HCT116 (cell line): Measurements from ENCODE around the gene SLC1A3. TPM values are rescaled to one million over a fixed set of nuclear protein-coding genes. Genes with fewer than 3 reads are reported as not detected.

Experiments
- ATAC-seq: fragments of 200-7000 bp; cut with Tn5 transposase; 2 replicates; pipeline ENCODE4 v1.9.1; 2020; ENCODE audit warnings: mild to moderate bottlenecking, moderate library complexity
- BruUV-seq: library from RNA; stranded (reverse); fragments of 400-500 nt; replicated peaks from 2 replicates; lab custom pipeline; 2021; lab: Mats Ljungman, UMichigan
- CTCF ChIA-PET: fragments of 300-600 bp; sonication (Branson Sonifier 250); formaldehyde crosslinking; loops from one replicate; lab custom pipeline; 2021; ENCODE audit warnings: antibody characterized with exemption; lab: Charles Lee
- POLR2A ChIA-PET: fragments of 300-600, 350-600 bp; sonication (Branson Sonifier 250); formaldehyde crosslinking; loops from one replicate; lab custom pipeline; 2021; ENCODE audit warnings: antibody characterized with exemption; lab: Charles Lee
- RAD21 ChIA-PET, 2 experiments: fragments of 300-600 bp; sonication (Branson Sonifier 250); formaldehyde crosslinking; loops; one replicate each; lab custom pipeline; 2023; ENCODE audit warnings: low total read pairs in 2 of 2; ENCODE audit not compliant: uncharacterized antibody in 2 of 2, unreplicated experiment in 2 of 2, low non-redundant PET in 1 of 2; lab: Charles Lee
- DNase-seq: peaks from one replicate; pipeline ENCODE4 v3.0.0-alpha.2; 2010; ENCODE audit warnings: low read depth, low spot score
- H2AFZ ChIP-seq: fragments of 200-600 bp; shearing (Covaris generic), sonication (generic); 2 replicates; pipeline ENCODE4 v1.6.1; 2017; ENCODE audit warnings: low read depth, mixed run types, mixed read lengths, antibody characterized with exemption, low read length; ENCODE audit not compliant: poor library complexity, severe bottlenecking
- H3K27ac ChIP-seq: 2 replicates; pipeline ENCODE4 v1.5.1; 2012; ENCODE audit warnings: low read depth, low read length
- H3K27me3 ChIP-seq: fragments of 200-600 bp; sonication (generic); 2 replicates; pipeline ENCODE4 v1.6.1; 2016; ENCODE audit warnings: mixed run types, low read length, mixed read lengths; ENCODE audit not compliant: insufficient read depth
- H3K36me3 ChIP-seq, 2 experiments: fragments of 200-500 bp in 1 of 2; fragments of 200-600 bp in 1 of 2; sonication (Bioruptor generic) in 1 of 2; sonication (generic) in 1 of 2; 2 replicates each; pipeline versions ENCODE4 v1.5.1 to v1.6.1; 2014 to 2016; ENCODE audit warnings: low read length in 2 of 2, inconsistent platforms in 1 of 2, mixed read lengths in 1 of 2, mixed run types in 1 of 2; ENCODE audit not compliant: insufficient read depth in 2 of 2, control insufficient read depth in 1 of 2
- H3K4me1 ChIP-seq, 2 experiments: fragments of 200-600 bp in 1 of 2; sonication (generic) in 1 of 2; 2 replicates each; pipeline versions ENCODE4 v1.5.1 to v1.6.1; 2012 to 2017; ENCODE audit warnings: low read length in 2 of 2, inconsistent platforms in 1 of 2, mild to moderate bottlenecking in 1 of 2, mixed read lengths in 1 of 2, mixed run types in 1 of 2, moderate library complexity in 1 of 2; ENCODE audit not compliant: insufficient read depth in 2 of 2, control insufficient read depth in 1 of 2
- H3K4me2 ChIP-seq: fragments of 200-600 bp; sonication (generic); 2 replicates; pipeline ENCODE4 v1.6.1; 2017; ENCODE audit warnings: mixed run types, low read length, mixed read lengths
- H3K4me3 ChIP-seq, 2 experiments: fragments of 200-600 bp in 1 of 2; sonication (generic) in 1 of 2; replicated peaks in 1 of 2; 2 replicates each; pipeline ENCODE4 v1.5.1; 2011 to 2016; ENCODE audit warnings: low read length in 2 of 2, control low read depth in 1 of 2, low read depth in 1 of 2, mild to moderate bottlenecking in 1 of 2, mixed read lengths in 1 of 2, mixed run types in 1 of 2
- H3K79me2 ChIP-seq: fragments of 200-600 bp; sonication (generic); 2 replicates; pipeline ENCODE4 v1.6.1; 2017; ENCODE audit warnings: mild to moderate bottlenecking, mixed run types, low read length, moderate library complexity, mixed read lengths; ENCODE audit not compliant: insufficient read depth
- H3K9ac ChIP-seq: fragments of 200-600 bp; sonication (generic); 2 replicates; pipeline ENCODE4 v1.6.1; 2016; ENCODE audit warnings: low read length, mixed read lengths
- H3K9me2 ChIP-seq: fragments of 200-600 bp; sonication (generic), shearing (Covaris generic); 2 replicates; pipeline ENCODE4 v1.6.1; 2017; ENCODE audit warnings: mixed run types, mild to moderate bottlenecking, moderate library complexity; ENCODE audit not compliant: insufficient read depth
- H3K9me3 ChIP-seq, 2 experiments: fragments of 200-500 bp in 1 of 2; fragments of 200-600 bp in 1 of 2; sonication (Bioruptor generic) in 1 of 2; sonication (generic) in 1 of 2; 2 replicates each; pipeline ENCODE4 v1.6.1; 2014 to 2017; ENCODE audit warnings: low read length in 2 of 2, mixed read lengths in 2 of 2, inconsistent platforms in 1 of 2, low read depth in 1 of 2, mild to moderate bottlenecking in 1 of 2, mixed run types in 1 of 2, moderate library complexity in 1 of 2; ENCODE audit not compliant: control insufficient read depth in 1 of 2, insufficient read depth in 1 of 2
- H4K20me1 ChIP-seq: fragments of 200-600 bp; sonication (generic), shearing (Covaris generic); 2 replicates; pipeline ENCODE4 v1.6.1; 2017; ENCODE audit warnings: mixed run types, mild to moderate bottlenecking, moderate library complexity; ENCODE audit not compliant: insufficient read depth
- CTCF ChIP-seq, 3 experiments: fragments of 200-600 bp in 1 of 3; sonication (generic) in 1 of 3; IDR thresholded peaks in 2 of 3; conservative IDR thresholded peaks in 1 of 3; 2 replicates each; pipeline ENCODE4 v1.5.1; 2012 to 2017; ENCODE audit warnings: low read depth in 2 of 3, low read length in 2 of 3, antibody characterized with exemption in 1 of 3, borderline replicate concordance in 1 of 3, control low read depth in 1 of 3, mild to moderate bottlenecking in 1 of 3, mixed read lengths in 1 of 3, mixed run types in 1 of 3, moderate library complexity in 1 of 3; ENCODE audit not compliant: insufficient read depth in 1 of 3
- RAD21 ChIP-seq: IDR thresholded peaks from 2 replicates; pipeline ENCODE4 v1.6.1; 2012; ENCODE audit warnings: low read depth, mild to moderate bottlenecking
- REST ChIP-seq: IDR thresholded peaks from 2 replicates; pipeline ENCODE4 v1.6.1; 2012; ENCODE audit warnings: low read depth
- SRF ChIP-seq: IDR thresholded peaks from 2 replicates; pipeline ENCODE4 v1.6.1; 2012; ENCODE audit warnings: low read depth
- TCF7L2 ChIP-seq: IDR thresholded peaks from 2 replicates; pipeline ENCODE4 v1.7.0; 2011; ENCODE audit warnings: borderline replicate concordance, inconsistent platforms; ENCODE audit not compliant: insufficient read depth, insufficient read length; ENCODE audit errors: extremely low read depth
- intact Hi-C: fragments of 100-400 bp; cut with micrococcal nuclease; formaldehyde crosslinking; loops from 2 replicates; pipeline ENCODE4 v1.10.0; 2022
- total RNA-seq: library from RNA; stranded (reverse); gene quantifications from one replicate; pipeline ENCODE4 v1.2.1, GENCODE V29; 2021; ENCODE audit not compliant: unreplicated experiment

Gene SLC1A3
- total RNA-seq, 1 experiment from 2014 or later, result 12.9 TPM

- Histone ChIP-seq H3K9me2 (no peaks in the 10 kb centered on the region), H3K36me3 (no peaks in the 10 kb centered on the region), H2AFZ (no peak overlapping the region), H4K20me1 (no peaks in the 10 kb centered on the region), H3K9ac (no peak overlapping the region), H3K9me3 (no peaks in the 10 kb centered on the region), H3K79me2 (no peaks in the 10 kb centered on the region), H3K4me3 (no peak overlapping the region), H3K4me2 (no peak overlapping the region), H3K4me1 (peaks cover 25 to 62% of the 10 kb centered on the region in 2 experiments), H3K27me3 (no peaks in the 10 kb centered on the region), H3K27ac (peak overlapping the region; percentile 85; the same call in 1 of the 2 replicates)
- ChIA-PET RAD21 (no interaction called here), CTCF (no interaction called here), POLR2A (no interaction called here)
- TF ChIP-seq CTCF (IDR thresholded peaks at IDR 0.05 in 2 of 3, conservative IDR thresholded peaks at IDR 0.05 in 1 of 3; ENCODE audit: borderline replicate concordance in 1 of 3, insufficient read depth in 1 of 3, low read depth in 2 of 3, low read length in 2 of 3) (no peak), SRF (no peak), TCF7L2 (no peak), RAD21 (no peak), REST (no peak)
- no peak for DNase-seq
- BruUV-seq, result no TSS peak
- no peak for ATAC-seq
- intact Hi-C loops, result no loop called here
Measured at GRCh38 chr5:36659411-36659810, 53.0 kb downstream of the SLC1A3 start.
